ENCODE measurements around the gene HOXA4. TPM values are rescaled to one million over a fixed set of nuclear protein-coding genes. Genes with fewer than 3 reads are reported as not detected.

HOXA4 gene
- total and polyA plus RNA-seq, 2 of the 8 experiments (the other 6 are each of a cell fraction or from before 2014, with no cell fraction given), result not detected

DNA sequence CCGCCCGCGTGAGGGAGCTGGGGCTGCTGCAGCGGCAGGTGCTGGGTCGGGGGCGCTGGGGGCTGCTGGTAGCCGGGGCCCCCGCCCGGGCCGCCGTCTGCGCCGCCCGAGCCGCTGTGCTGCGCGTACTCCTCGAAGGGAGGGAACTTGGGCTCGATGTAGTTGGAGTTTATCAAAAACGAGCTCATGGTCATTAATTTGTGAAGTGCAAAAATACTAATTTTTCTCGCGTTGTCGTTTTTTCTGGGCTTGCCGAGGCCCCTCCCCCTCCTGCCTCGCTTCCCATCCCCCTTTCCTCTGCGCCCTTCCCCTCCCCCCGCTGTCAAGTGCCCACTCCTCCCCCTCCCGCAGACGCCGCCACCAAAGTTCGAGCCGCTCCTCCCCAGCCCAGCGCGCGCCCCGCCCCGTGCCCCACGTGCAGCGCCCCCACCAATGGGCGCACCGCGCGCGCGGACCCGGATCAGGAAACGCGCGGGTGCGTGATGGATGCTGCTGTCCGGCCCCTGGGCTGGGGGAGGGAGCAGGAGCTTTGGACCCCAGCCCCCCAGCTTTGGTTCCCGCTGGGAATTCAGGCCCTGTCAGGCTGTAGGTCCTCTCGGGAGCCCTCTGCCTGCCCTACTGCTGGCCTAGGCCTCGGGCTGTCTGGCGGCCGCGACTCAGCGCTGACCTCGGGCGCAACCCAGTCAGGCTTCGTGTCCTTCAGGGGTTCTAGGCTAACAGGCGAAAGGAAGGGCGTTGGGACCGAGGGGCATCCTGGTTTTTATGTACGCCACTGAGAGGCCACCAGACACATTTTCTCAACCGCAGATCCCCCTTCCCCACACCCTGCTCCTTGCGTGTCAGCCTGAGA, at the start of gene HOXA4 (continued):
- TF ChIP-seq, protein P1, sequence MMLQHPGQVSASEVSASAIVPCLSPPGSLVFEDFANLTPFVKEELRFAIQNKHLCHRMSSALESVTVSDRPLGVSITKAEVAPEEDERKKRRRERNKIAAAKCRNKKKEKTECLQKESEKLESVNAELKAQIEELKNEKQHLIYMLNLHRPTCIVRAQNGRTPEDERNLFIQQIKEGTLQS (IDR thresholded peaks at IDR 0.05; ENCODE audit: insufficient read depth, low read depth, low read length), result peak; percentile 91
- no peak for TF ChIP-seq CHD7 (IDR thresholded peaks at IDR 0.05; ENCODE audit: insufficient replicate concordance, low read length)
- TF ChIP-seq KDM4A (IDR thresholded peaks at IDR 0.05; ENCODE audit: low read depth, low read length, severe bottlenecking), result peak; percentile 84
- peak; percentile 38 for TF ChIP-seq ASH2L (IDR thresholded peaks at IDR 0.05; ENCODE audit: low read length)
- no peak for TF ChIP-seq SIN3A (conservative IDR thresholded peaks at IDR 0.05 in 1 of 2, IDR thresholded peaks at IDR 0.05 in 1 of 2; ENCODE audit: low read depth in 1 of 2, low read length in 2 of 2)
- peak; percentile 25 to 62; a peak in 1 of 4 replicates for TF ChIP-seq HDAC2 (IDR thresholded peaks at IDR 0.05; ENCODE audit: borderline replicate concordance in 1 of 2, low read depth in 2 of 2, low read length in 2 of 2)
